ENCODE data around the gene CDH22. TPM values are rescaled to one million over a fixed set of nuclear protein-coding genes. Genes with fewer than 3 reads are reported as not detected.

Gene CDH22
- total and polyA plus RNA-seq, 4 donors: not detected

- peak in 1 of 2 donors; percentile 51 for DNase-seq
- WGBS, 2 donors: 79 to 89% methylated on average over 7 of the region's 7 CpGs
- no peak overlapping the region for H3K27ac ChIP-seq (ENCODE audit: low read depth in 1 of 2, low read length in 2 of 2)
- no peak overlapping the region for H3K4me3 ChIP-seq (ENCODE audit: low read length in 2 of 2)
- no peaks in the 10 kb centered on the region for H3K27me3 ChIP-seq (ENCODE audit: control insufficient read depth in 1 of 2, insufficient read depth in 2 of 2, low read length in 1 of 2)
- H3K9me3 ChIP-seq (ENCODE audit: control insufficient read depth, low read length): no peaks in the 10 kb centered on the region
- no peak for ATAC-seq (ENCODE audit: low FRiP score)
- H3K36me3 ChIP-seq (ENCODE audit: control insufficient read depth in 1 of 2, insufficient read depth in 2 of 2, low read length in 1 of 2): no peaks in the 10 kb centered on the region
- H3K4me1 ChIP-seq (ENCODE audit: control insufficient read depth in 1 of 2, insufficient read depth in 2 of 2, low read length in 2 of 2): no peaks in the 10 kb centered on the region
- intact Hi-C loops (cut with DNase I): loop anchor here in 1 of 2 donors (5.0 kb wide), 2 partner anchors 213 to 548 kb away; no protein-coding TSS in a partner anchor
Observed at GRCh38 chr20:46134716-46135115, 173.6 kb downstream of the CDH22 start.

- no peaks in the 10 kb centered on the region for H3K9me3 ChIP-seq (ENCODE audit: control insufficient read depth, low read length)
- H3K36me3 ChIP-seq (ENCODE audit: control insufficient read depth in 1 of 2, insufficient read depth in 2 of 2, low read length in 1 of 2): no peaks in the 10 kb centered on the region
- peak in 1 of 2 donors; percentile 24 for DNase-seq
- ATAC-seq (ENCODE audit: low FRiP score): no peak
- no peak overlapping the region for H3K27ac ChIP-seq (ENCODE audit: low read depth in 1 of 2, low read length in 2 of 2)
- intact Hi-C loops (cut with DNase I): loop anchor here in 1 of 2 donors (5.0 kb wide), 2 partner anchors 213 to 548 kb away; no protein-coding TSS in a partner anchor
- no peaks in the 10 kb centered on the region for H3K27me3 ChIP-seq (ENCODE audit: control insufficient read depth in 1 of 2, insufficient read depth in 2 of 2, low read length in 1 of 2)
- H3K4me1 ChIP-seq (ENCODE audit: control insufficient read depth in 1 of 2, insufficient read depth in 2 of 2, low read length in 2 of 2): no peaks in the 10 kb centered on the region
- no peak overlapping the region for H3K4me3 ChIP-seq (ENCODE audit: low read length in 2 of 2)
- 73 to 79% methylated on average over 11 of the region's 11 CpGs for WGBS, 2 donors
Observed at GRCh38 chr20:46133886-46134654, 174.2 kb downstream of the CDH22 start.

GRCh38 chr20:46132705-46133120 lies 175.6 kb downstream of the CDH22 start:
- DNase-seq: peak; percentile 73 to 89
- peak; percentile 83 for ATAC-seq (ENCODE audit: low FRiP score)
- H3K9me3 ChIP-seq (ENCODE audit: control insufficient read depth, low read length): no peaks in the 10 kb centered on the region
- WGBS, 2 donors: 13 to 14% methylated on average over 17 of the region's 17 CpGs
- H3K36me3 ChIP-seq (ENCODE audit: control insufficient read depth in 1 of 2, insufficient read depth in 2 of 2, low read length in 1 of 2): no peaks in the 10 kb centered on the region
- no peaks in the 10 kb centered on the region for H3K27me3 ChIP-seq (ENCODE audit: control insufficient read depth in 1 of 2, insufficient read depth in 2 of 2, low read length in 1 of 2)
- intact Hi-C loops (cut with DNase I): loop anchor here in 1 of 2 donors (5.0 kb wide), 2 partner anchors 215 to 550 kb away; no protein-coding TSS in a partner anchor
- no peaks in the 10 kb centered on the region for H3K4me1 ChIP-seq (ENCODE audit: control insufficient read depth in 1 of 2, insufficient read depth in 2 of 2, low read length in 2 of 2)
- no peak overlapping the region for H3K27ac ChIP-seq (ENCODE audit: low read depth in 1 of 2, low read length in 2 of 2)
- no peak overlapping the region for H3K4me3 ChIP-seq (ENCODE audit: low read length in 2 of 2)

- DNase-seq: no peak
- 4 to 5% methylated on average over 6 of the region's 6 CpGs for WGBS, 2 donors
- Histone ChIP-seq H3K4me1 (ENCODE audit: control insufficient read depth in 1 of 2, insufficient read depth in 2 of 2, low read length in 2 of 2) (no peaks in the 10 kb centered on the region), H3K9me3 (ENCODE audit: control insufficient read depth, low read length) (no peaks in the 10 kb centered on the region), H3K36me3 (ENCODE audit: control insufficient read depth in 1 of 2, insufficient read depth in 2 of 2, low read length in 1 of 2) (no peaks in the 10 kb centered on the region), H3K27me3 (ENCODE audit: control insufficient read depth in 1 of 2, insufficient read depth in 2 of 2, low read length in 1 of 2) (no peaks in the 10 kb centered on the region), H3K27ac (ENCODE audit: low read depth in 1 of 2, low read length in 2 of 2) (no peak overlapping the region), H3K4me3 (ENCODE audit: low read length in 2 of 2) (no peak overlapping the region)
- ATAC-seq (ENCODE audit: low FRiP score): no peak
- intact Hi-C loops (cut with DNase I): loop anchor here in 1 of 2 donors (5.0 kb wide), 2 partner anchors 216 to 551 kb away; no protein-coding TSS in a partner anchor
Observed at GRCh38 chr20:46131396-46131795, 176.9 kb downstream of the CDH22 start.

- no peak overlapping the region for H3K4me3 ChIP-seq (ENCODE audit: low read length in 2 of 2)
- 64 to 66% methylated on average over 4 of the region's 4 CpGs for WGBS, 2 donors
- H3K27me3 ChIP-seq (ENCODE audit: control insufficient read depth in 1 of 2, insufficient read depth in 2 of 2, low read length in 1 of 2): no peaks in the 10 kb centered on the region
- peak in 1 of 2 donors; percentile 50 for DNase-seq
- no peak overlapping the region for H3K27ac ChIP-seq (ENCODE audit: low read depth in 1 of 2, low read length in 2 of 2)
- no peaks in the 10 kb centered on the region for H3K4me1 ChIP-seq (ENCODE audit: control insufficient read depth in 1 of 2, insufficient read depth in 2 of 2, low read length in 2 of 2)
- intact Hi-C loops (cut with DNase I): loop anchor here in 1 of 2 donors (5.0 kb wide), 2 partner anchors 217 to 552 kb away; no protein-coding TSS in a partner anchor
- ATAC-seq (ENCODE audit: low FRiP score): no peak
- no peaks in the 10 kb centered on the region for H3K36me3 ChIP-seq (ENCODE audit: control insufficient read depth in 1 of 2, insufficient read depth in 2 of 2, low read length in 1 of 2)
- no peaks in the 10 kb centered on the region for H3K9me3 ChIP-seq (ENCODE audit: control insufficient read depth, low read length)
Observed at GRCh38 chr20:46130534-46130933, 177.8 kb downstream of the CDH22 start.

- peak in 1 of 2 donors; percentile 59 for DNase-seq
Observed at GRCh38 chr20:46129955-46130481, 178.3 kb downstream of the CDH22 start.

GRCh38 chr20:46128310-46129151 lies 179.8 kb downstream of the CDH22 start:
- 16 to 17% methylated on average over 16 of the region's 16 CpGs for WGBS, 2 donors
- Histone ChIP-seq H3K9me3 (ENCODE audit: control insufficient read depth, low read length) (no peaks in the 10 kb centered on the region), H3K4me3 (ENCODE audit: low read length in 2 of 2) (no peak overlapping the region), H3K36me3 (ENCODE audit: control insufficient read depth in 1 of 2, insufficient read depth in 2 of 2, low read length in 1 of 2) (no peaks in the 10 kb centered on the region), H3K27me3 (ENCODE audit: control insufficient read depth in 1 of 2, insufficient read depth in 2 of 2, low read length in 1 of 2) (no peaks in the 10 kb centered on the region), H3K27ac (ENCODE audit: low read depth in 1 of 2, low read length in 2 of 2) (no peak overlapping the region), H3K4me1 (ENCODE audit: control insufficient read depth in 1 of 2, insufficient read depth in 2 of 2, low read length in 2 of 2) (no peaks in the 10 kb centered on the region)
- intact Hi-C loops (cut with DNase I): no loop called here
- no peak for ATAC-seq (ENCODE audit: low FRiP score)
- peak in 1 of 2 donors; percentile 78 for DNase-seq

More at GRCh38 chr20:46129955-46130481, 178.3 kb downstream of the CDH22 start:
- ATAC-seq (ENCODE audit: low FRiP score): no peak
- no peaks in the 10 kb centered on the region for H3K27me3 ChIP-seq (ENCODE audit: control insufficient read depth in 1 of 2, insufficient read depth in 2 of 2, low read length in 1 of 2)
- H3K27ac ChIP-seq (ENCODE audit: low read depth in 1 of 2, low read length in 2 of 2): no peak overlapping the region
- H3K4me1 ChIP-seq (ENCODE audit: control insufficient read depth in 1 of 2, insufficient read depth in 2 of 2, low read length in 2 of 2): no peaks in the 10 kb centered on the region
- H3K9me3 ChIP-seq (ENCODE audit: control insufficient read depth, low read length): no peaks in the 10 kb centered on the region
- no peaks in the 10 kb centered on the region for H3K36me3 ChIP-seq (ENCODE audit: control insufficient read depth in 1 of 2, insufficient read depth in 2 of 2, low read length in 1 of 2)
- 23 to 46% methylated on average over 4 to 5 of the region's 5 CpGs for WGBS, 2 donors
- intact Hi-C loops (cut with DNase I): loop anchor here in 1 of 2 donors (5.0 kb wide), 2 partner anchors 217 to 552 kb away; no protein-coding TSS in a partner anchor
- no peak overlapping the region for H3K4me3 ChIP-seq (ENCODE audit: low read length in 2 of 2)

- no peaks in the 10 kb centered on the region for H3K27me3 ChIP-seq (ENCODE audit: control insufficient read depth in 1 of 2, insufficient read depth in 2 of 2, low read length in 1 of 2)
- H3K4me3 ChIP-seq (ENCODE audit: low read length in 2 of 2): no peak overlapping the region
- no peaks in the 10 kb centered on the region for H3K9me3 ChIP-seq (ENCODE audit: control insufficient read depth, low read length)
- ATAC-seq (ENCODE audit: low FRiP score) (no peak), DNase-seq (no peak)
- 68 to 72% methylated on average over 11 of the region's 11 CpGs for WGBS, 2 donors
- H3K4me1 ChIP-seq (ENCODE audit: control insufficient read depth in 1 of 2, insufficient read depth in 2 of 2, low read length in 2 of 2): no peaks in the 10 kb centered on the region
- intact Hi-C loops (cut with DNase I): no loop called here
- no peaks in the 10 kb centered on the region for H3K36me3 ChIP-seq (ENCODE audit: control insufficient read depth in 1 of 2, insufficient read depth in 2 of 2, low read length in 1 of 2)
- no peak overlapping the region for H3K27ac ChIP-seq (ENCODE audit: low read depth in 1 of 2, low read length in 2 of 2)
Observed at GRCh38 chr20:46127396-46128010, 180.8 kb downstream of the CDH22 start.

All from aorta (tissue), 5 donors.